Liver (tissue), 9 donors: Measurements from ENCODE around the gene TMEM204. TPM values are rescaled to one million over a fixed set of nuclear protein-coding genes. Genes with fewer than 3 reads are reported as not detected.

ENCODE experiments used
- DNase-seq: peaks from one replicate; pipeline ENCODE4 v3.0.0-alpha.2; 2017; ENCODE audit warnings: low spot score
- H3K27ac ChIP-seq, 2 donors: one replicate each; pipeline ENCODE4 v1.7.0; 2013; ENCODE audit warnings: inconsistent platforms in 2 of 2, low read length in 2 of 2, control low read depth in 1 of 2, low read depth in 1 of 2, mild to moderate bottlenecking in 1 of 2
- H3K27me3 ChIP-seq, 4 donors: one replicate each; pipeline versions ENCODE4 v1.6.1 to v1.7.0; 2013; ENCODE audit warnings: low read length in 3 of 4, inconsistent platforms in 1 of 4, mild to moderate bottlenecking in 1 of 4, moderate library complexity in 1 of 4; ENCODE audit not compliant: control insufficient read depth in 4 of 4, insufficient read depth in 4 of 4
- H3K36me3 ChIP-seq, 4 donors: one replicate each; pipeline versions ENCODE4 v1.6.1 to v1.7.0; 2013; ENCODE audit warnings: low read length in 3 of 4, mild to moderate bottlenecking in 3 of 4, low read depth in 1 of 4, moderate library complexity in 1 of 4; ENCODE audit not compliant: control insufficient read depth in 4 of 4, insufficient read depth in 3 of 4
- H3K4me1 ChIP-seq, 4 donors: one replicate each; pipeline versions ENCODE4 v1.6.1 to v1.7.0; 2013; ENCODE audit warnings: low read length in 3 of 4, mild to moderate bottlenecking in 3 of 4, moderate library complexity in 1 of 4; ENCODE audit not compliant: control insufficient read depth in 4 of 4, insufficient read depth in 4 of 4
- H3K4me3 ChIP-seq, 3 donors: one replicate each; pipeline versions ENCODE4 v1.6.1 to v1.7.0; 2013; ENCODE audit warnings: low read length in 3 of 3, control low read depth in 1 of 3, low read depth in 1 of 3, mild to moderate bottlenecking in 1 of 3
- H3K9ac ChIP-seq, 2 donors: one replicate each; pipeline ENCODE4 v1.7.0; 2013; ENCODE audit warnings: low read length in 2 of 2, mild to moderate bottlenecking in 2 of 2, moderate library complexity in 2 of 2, control low read depth in 1 of 2, low read depth in 1 of 2
- H3K9me3 ChIP-seq, 4 donors: one replicate each; pipeline versions ENCODE4 v1.6.1 to v1.7.0; 2013; ENCODE audit warnings: low read length in 3 of 4; ENCODE audit not compliant: control insufficient read depth in 4 of 4
- EGR1 ChIP-seq, 2 donors: IDR thresholded peaks; 2 replicates each; pipeline ENCODE4 v1.6.1; 2016 to 2018; ENCODE audit warnings: antibody characterized with exemption in 2 of 2, low read depth in 2 of 2
- GABPA ChIP-seq, 2 donors: IDR thresholded peaks in 1 of 2; conservative IDR thresholded peaks in 1 of 2; 2 replicates each; pipeline ENCODE4 v1.6.1; 2016; ENCODE audit warnings: antibody characterized with exemption in 2 of 2, mild to moderate bottlenecking in 1 of 2, moderate library complexity in 1 of 2
- HNF4A ChIP-seq, 2 donors: conservative IDR thresholded peaks; 2 replicates each; pipeline ENCODE4 v1.6.1; 2016; ENCODE audit warnings: antibody characterized with exemption in 2 of 2, mild to moderate bottlenecking in 2 of 2
- HNF4G ChIP-seq: IDR thresholded peaks from 2 replicates; pipeline ENCODE4 v1.6.1; 2016; ENCODE audit warnings: antibody characterized with exemption
- NR2F2 ChIP-seq: IDR thresholded peaks from 2 replicates; pipeline ENCODE4 v1.6.1; 2016; ENCODE audit warnings: antibody characterized with exemption
- RAD21 ChIP-seq, 2 donors: IDR thresholded peaks; 2 replicates each; pipeline ENCODE4 v1.6.1; 2016; ENCODE audit warnings: antibody characterized with exemption in 2 of 2, mild to moderate bottlenecking in 2 of 2
- RXRA ChIP-seq, 2 donors: IDR thresholded peaks; 2 replicates each; pipeline ENCODE4 v1.6.1; 2017 to 2018; ENCODE audit warnings: antibody characterized with exemption in 2 of 2, mild to moderate bottlenecking in 1 of 2
- SP1 ChIP-seq: IDR thresholded peaks from 2 replicates; pipeline ENCODE4 v1.6.1; 2018; ENCODE audit warnings: antibody characterized with exemption, mild to moderate bottlenecking
- TAF1 ChIP-seq: conservative IDR thresholded peaks from 2 replicates; pipeline ENCODE4 v1.6.1; 2016; ENCODE audit warnings: antibody characterized with exemption, mild to moderate bottlenecking
- YY1 ChIP-seq: IDR thresholded peaks from 2 replicates; pipeline ENCODE4 v1.6.1; 2016; ENCODE audit warnings: antibody characterized with exemption, mild to moderate bottlenecking
- WGBS: extraction: QIAGEN DNeasy Blood & Tissue Kit; methylation state at CpG from one replicate; pipeline ENCODE4 v1.1.7; 2013; 5-methylcytosine and 5-hydroxymethylcytosine counted together
- polyA plus RNA-seq, 2 donors: library from polyadenylated mRNA; stranded (reverse) in 1 of 2; unstranded in 1 of 2; fragments of 200-250 nt in 1 of 2; fragments of >200 nt in 1 of 2; fragmentation: Nextera tagmentation in 1 of 2; extraction: Ambion mirVana in 1 of 2; gene quantifications; one replicate each; pipeline versions ENCODE4 v1.2.1 to v1.2.3, GENCODE V29; 2013 to 2015
- total RNA-seq, 2 donors: library from RNA; depleted of rRNA; stranded (reverse); fragments of >200 nt; gene quantifications; one replicate each; pipeline ENCODE4 v1.2.3, GENCODE V29; 2014
- TF ChIP-seq, protein P1 (sequence below): IDR thresholded peaks from 2 replicates; pipeline ENCODE4 v1.6.1; 2016; ENCODE audit warnings: antibody characterized with exemption
- TF ChIP-seq, protein P2 (sequence below): IDR thresholded peaks from 2 replicates; pipeline ENCODE4 v1.6.1; 2016; ENCODE audit warnings: antibody characterized with exemption, mild to moderate bottlenecking
- TF ChIP-seq, protein P3 (sequence below): IDR thresholded peaks from 2 replicates; pipeline ENCODE4 v1.6.1; 2016; ENCODE audit warnings: antibody characterized with exemption
- donor health status: healthy.
- donor health status: healthy.
- donor health status: healthy.
- donor health status: healthy.
- donor health status: healthy.

TMEM204 gene
- total and polyA plus RNA-seq, 4 donors: 3.5 to 14.4 (median 10.7) TPM

DNA sequence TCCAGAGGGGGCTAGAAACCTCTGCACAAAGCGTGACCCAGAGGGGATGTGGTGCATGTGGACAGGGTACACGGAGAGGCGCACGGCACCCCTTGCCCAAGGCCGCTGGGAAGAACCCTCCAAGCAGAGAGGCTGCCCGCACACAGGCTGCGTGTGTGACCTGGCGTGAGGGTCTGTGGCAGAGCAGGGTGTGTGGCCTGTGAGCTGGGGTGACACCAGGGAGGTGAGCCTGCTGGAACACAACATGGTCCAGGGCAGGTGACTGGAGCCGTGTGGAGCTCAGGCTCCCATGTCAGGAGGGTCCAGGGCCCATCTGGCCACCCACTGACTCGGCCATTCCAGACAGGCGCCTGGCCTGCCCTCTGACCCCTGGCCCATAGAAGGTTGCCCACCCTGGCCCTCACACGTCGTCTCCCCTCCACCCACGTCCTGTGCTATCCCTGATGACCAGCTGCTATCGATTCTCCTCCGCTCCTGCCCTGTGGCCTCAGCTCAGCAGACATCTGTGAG, 14.8 kb upstream of the TMEM204 start (continued):
- TF ChIP-seq TAF1 (no peak), RAD21 (IDR thresholded peaks at IDR 0.05) (no peak), GABPA (IDR thresholded peaks at IDR 0.05 in 1 of 2, conservative IDR thresholded peaks at IDR 0.05 in 1 of 2) (no peak)
- TF ChIP-seq, protein P1, sequence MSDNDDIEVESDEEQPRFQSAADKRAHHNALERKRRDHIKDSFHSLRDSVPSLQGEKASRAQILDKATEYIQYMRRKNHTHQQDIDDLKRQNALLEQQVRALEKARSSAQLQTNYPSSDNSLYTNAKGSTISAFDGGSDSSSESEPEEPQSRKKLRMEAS: no peak

DNA sequence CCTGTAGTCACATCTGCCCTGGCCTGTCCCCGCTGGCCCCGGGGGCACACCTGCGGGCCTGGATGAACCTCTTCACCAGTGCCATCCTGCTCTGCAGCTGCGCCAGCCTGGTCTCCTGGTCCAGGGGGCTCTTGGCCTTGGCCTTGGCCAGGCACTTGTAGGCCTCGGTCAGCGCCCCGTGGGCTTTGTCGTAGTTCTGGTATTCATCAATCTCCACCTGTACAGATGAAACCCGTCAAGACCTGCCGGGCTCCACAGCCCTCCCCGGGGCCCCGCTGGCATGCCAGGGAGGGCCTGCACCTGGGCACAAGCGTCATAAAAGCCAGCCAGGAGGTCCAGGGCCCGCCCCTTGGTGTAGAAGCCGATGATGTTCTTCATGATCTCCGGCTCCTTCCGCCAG, 13.6 kb upstream of the TMEM204 start:
- Histone ChIP-seq H3K27ac (no peak overlapping the region), H3K9ac (no peak overlapping the region), H3K4me1 (no peaks in the 10 kb centered on the region), H3K9me3 (no peaks in the 10 kb centered on the region), H3K4me3 (no peak overlapping the region), H3K27me3 (no peaks in the 10 kb centered on the region), H3K36me3 (peaks cover 0 to 18% (median 2%) of the 10 kb centered on the region in 4 donors)
- TF ChIP-seq, protein P2, sequence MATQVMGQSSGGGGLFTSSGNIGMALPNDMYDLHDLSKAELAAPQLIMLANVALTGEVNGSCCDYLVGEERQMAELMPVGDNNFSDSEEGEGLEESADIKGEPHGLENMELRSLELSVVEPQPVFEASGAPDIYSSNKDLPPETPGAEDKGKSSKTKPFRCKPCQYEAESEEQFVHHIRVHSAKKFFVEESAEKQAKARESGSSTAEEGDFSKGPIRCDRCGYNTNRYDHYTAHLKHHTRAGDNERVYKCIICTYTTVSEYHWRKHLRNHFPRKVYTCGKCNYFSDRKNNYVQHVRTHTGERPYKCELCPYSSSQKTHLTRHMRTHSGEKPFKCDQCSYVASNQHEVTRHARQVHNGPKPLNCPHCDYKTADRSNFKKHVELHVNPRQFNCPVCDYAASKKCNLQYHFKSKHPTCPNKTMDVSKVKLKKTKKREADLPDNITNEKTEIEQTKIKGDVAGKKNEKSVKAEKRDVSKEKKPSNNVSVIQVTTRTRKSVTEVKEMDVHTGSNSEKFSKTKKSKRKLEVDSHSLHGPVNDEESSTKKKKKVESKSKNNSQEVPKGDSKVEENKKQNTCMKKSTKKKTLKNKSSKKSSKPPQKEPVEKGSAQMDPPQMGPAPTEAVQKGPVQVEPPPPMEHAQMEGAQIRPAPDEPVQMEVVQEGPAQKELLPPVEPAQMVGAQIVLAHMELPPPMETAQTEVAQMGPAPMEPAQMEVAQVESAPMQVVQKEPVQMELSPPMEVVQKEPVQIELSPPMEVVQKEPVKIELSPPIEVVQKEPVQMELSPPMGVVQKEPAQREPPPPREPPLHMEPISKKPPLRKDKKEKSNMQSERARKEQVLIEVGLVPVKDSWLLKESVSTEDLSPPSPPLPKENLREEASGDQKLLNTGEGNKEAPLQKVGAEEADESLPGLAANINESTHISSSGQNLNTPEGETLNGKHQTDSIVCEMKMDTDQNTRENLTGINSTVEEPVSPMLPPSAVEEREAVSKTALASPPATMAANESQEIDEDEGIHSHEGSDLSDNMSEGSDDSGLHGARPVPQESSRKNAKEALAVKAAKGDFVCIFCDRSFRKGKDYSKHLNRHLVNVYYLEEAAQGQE: no peak
- TF ChIP-seq EGR1 (IDR thresholded peaks at IDR 0.05; ENCODE audit: low read depth in 2 of 2): no peak
- DNase-seq: no peak
- 93% methylated on average over 17 of the region's 17 CpGs for WGBS

DNA sequence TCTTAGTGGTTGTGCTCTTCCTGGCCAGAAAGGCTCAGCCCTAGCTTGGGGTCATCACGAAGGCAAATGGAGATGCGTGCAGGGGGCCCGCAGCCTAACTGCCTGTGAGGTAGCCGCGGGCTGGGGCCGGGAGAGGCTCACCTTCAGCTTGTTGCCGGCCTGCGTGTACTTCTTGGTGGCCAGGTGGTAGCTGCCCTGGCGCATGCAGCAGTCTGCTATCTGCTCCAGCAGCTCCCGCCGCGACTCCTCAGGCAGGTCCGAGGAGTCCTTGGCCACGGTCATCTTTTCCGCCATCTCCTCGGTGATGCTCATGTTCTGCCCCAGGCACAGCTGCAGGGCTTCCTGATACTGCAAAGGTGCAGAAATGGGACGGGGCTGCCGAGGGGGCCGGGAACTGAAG, 13.0 kb upstream of the TMEM204 start:
- Histone ChIP-seq H3K9me3 (no peaks in the 10 kb centered on the region), H3K4me1 (no peaks in the 10 kb centered on the region)
- DNase-seq: no peak

More for the DNA sequence above, 13.0 kb upstream of the TMEM204 start:
- 96% methylated on average over 19 of the region's 19 CpGs for WGBS
- Histone ChIP-seq H3K9ac (no peak overlapping the region), H3K27ac (no peak overlapping the region), H3K27me3 (no peaks in the 10 kb centered on the region), H3K36me3 (peaks cover 0 to 18% (median 2%) of the 10 kb centered on the region in 4 donors), H3K4me3 (no peak overlapping the region)
- no peak for TF ChIP-seq TAF1
- no peak for TF ChIP-seq RXRA (IDR thresholded peaks at IDR 0.05)
- no peak for TF ChIP-seq YY1
- no peak for TF ChIP-seq NR2F2
- TF ChIP-seq, protein P3, sequence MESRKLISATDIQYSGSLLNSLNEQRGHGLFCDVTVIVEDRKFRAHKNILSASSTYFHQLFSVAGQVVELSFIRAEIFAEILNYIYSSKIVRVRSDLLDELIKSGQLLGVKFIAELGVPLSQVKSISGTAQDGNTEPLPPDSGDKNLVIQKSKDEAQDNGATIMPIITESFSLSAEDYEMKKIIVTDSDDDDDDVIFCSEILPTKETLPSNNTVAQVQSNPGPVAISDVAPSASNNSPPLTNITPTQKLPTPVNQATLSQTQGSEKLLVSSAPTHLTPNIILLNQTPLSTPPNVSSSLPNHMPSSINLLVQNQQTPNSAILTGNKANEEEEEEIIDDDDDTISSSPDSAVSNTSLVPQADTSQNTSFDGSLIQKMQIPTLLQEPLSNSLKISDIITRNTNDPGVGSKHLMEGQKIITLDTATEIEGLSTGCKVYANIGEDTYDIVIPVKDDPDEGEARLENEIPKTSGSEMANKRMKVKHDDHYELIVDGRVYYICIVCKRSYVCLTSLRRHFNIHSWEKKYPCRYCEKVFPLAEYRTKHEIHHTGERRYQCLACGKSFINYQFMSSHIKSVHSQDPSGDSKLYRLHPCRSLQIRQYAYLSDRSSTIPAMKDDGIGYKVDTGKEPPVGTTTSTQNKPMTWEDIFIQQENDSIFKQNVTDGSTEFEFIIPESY: no peak
- no peak for TF ChIP-seq SP1
- TF ChIP-seq GABPA (IDR thresholded peaks at IDR 0.05 in 1 of 2, conservative IDR thresholded peaks at IDR 0.05 in 1 of 2): no peak
- TF ChIP-seq HNF4A (conservative IDR thresholded peaks at IDR 0.05): no peak
- TF ChIP-seq HNF4G: no peak
